A549 (cell line): ENCODE measurements around the gene ZNF605. TPM values are rescaled to one million over a fixed set of nuclear protein-coding genes. Genes with fewer than 3 reads are reported as not detected.
"Not testable (repeated sequence)": the region's sequence is repeated elsewhere in the genome, so short reads cannot be mapped to it uniquely, and the experiment has no call there.

ENCODE experiments used
- ATAC-seq, 2 experiments: fragments of 200-7000 bp in 1 of 2; fragments of >200 bp in 1 of 2; cut with Nextera tagmentation in 1 of 2; cut with Tn5 transposase in 1 of 2; 3 replicates each; pipeline versions ENCODE4 v1.8.0 to v1.9.1; 2018 to 2020; ENCODE audit warnings: mild to moderate bottlenecking in 1 of 2, moderate library complexity in 1 of 2
- CTCF ChIA-PET: fragments of 300-600 bp; sonication (Branson Sonifier 250); formaldehyde crosslinking; extraction: SDS; loops from one replicate; lab custom pipeline; 2021; ENCODE audit warnings: antibody characterized with exemption, inconsistent platforms; lab: Yijun Ruan, JAX
- POLR2A ChIA-PET: fragments of 350-600 bp; formaldehyde crosslinking; extraction: SDS; loops from one replicate; lab custom pipeline; 2021; ENCODE audit warnings: antibody characterized with exemption, inconsistent platforms; lab: Yijun Ruan, JAX
- DNase-seq, 2 experiments: peaks; one replicate each; pipeline versions ENCODE4 v3.0.0 to v3.0.0-alpha.2; 2011 to 2016; ENCODE audit warnings: low read depth in 1 of 2, low spot score in 1 of 2
- FAIRE-seq: peaks from 2 replicates; lab custom pipeline; 2011; peaks lifted over from hg19 to GRCh38; lab: Jason Lieb, UNC
- H3K27ac ChIP-seq, 2 experiments: fragments of >200 bp; sonication (Bioruptor Twin); formaldehyde crosslinking; 3 replicates each; pipeline ENCODE4 v1.5.1; 2016 to 2017
- H3K4me1 ChIP-seq: fragments of >200 bp; sonication (Bioruptor Twin); formaldehyde crosslinking; 3 replicates; pipeline ENCODE4 v1.6.1; 2016
- H3K4me2 ChIP-seq: fragments of >200 bp; sonication (Bioruptor Twin); formaldehyde crosslinking; 3 replicates; pipeline ENCODE4 v1.6.1; 2016
- H3K4me3 ChIP-seq: fragments of >200 bp; sonication (Bioruptor Twin); formaldehyde crosslinking; 3 replicates; pipeline ENCODE4 v1.5.1; 2016
- H3K9me3 ChIP-seq: fragments of >200 bp; sonication (Bioruptor Twin); formaldehyde crosslinking; 3 replicates; pipeline ENCODE4 v1.6.1; 2016
- BCL3 ChIP-seq: fragments of >200 bp; sonication (Bioruptor Twin); formaldehyde crosslinking; IDR thresholded peaks from 3 replicates; pipeline ENCODE4 v1.6.1; 2016
- CHD2 ChIP-seq: fragments of 150-350 bp; IDR thresholded peaks from 2 replicates; pipeline ENCODE4 v1.6.1; 2014; ENCODE audit warnings: low read length; ENCODE audit not compliant: partially characterized antibody
- CHD4 ChIP-seq: fragments of 200-600 bp; sonication (generic); IDR thresholded peaks from 2 replicates; pipeline ENCODE4 v1.6.1; 2016; ENCODE audit warnings: antibody characterized with exemption, mild to moderate bottlenecking, borderline replicate concordance
- E2F6 ChIP-seq: IDR thresholded peaks from 2 replicates; pipeline ENCODE4 v1.6.1; 2012; ENCODE audit warnings: low read depth, borderline replicate concordance
- GATA3 ChIP-seq: IDR thresholded peaks from 2 replicates; pipeline ENCODE4 v1.6.1; 2012; ENCODE audit warnings: borderline replicate concordance
- HOXB13 ChIP-seq: fragments of 250-450 bp; sonication (Bioruptor Pico); IDR thresholded peaks from 2 replicates; pipeline ENCODE4 v1.5.0; 2020; ENCODE audit warnings: low read depth, mild to moderate bottlenecking, moderate library complexity
- JUN ChIP-seq, 2 experiments: fragments of >200 bp; sonication (Bioruptor Twin); formaldehyde crosslinking; IDR thresholded peaks; 2 replicates in 1 of 2; 3 replicates in 1 of 2; pipeline ENCODE4 v1.6.1; 2016 to 2017
- KDM1A ChIP-seq: fragments of 200-600 bp; sonication (generic); IDR thresholded peaks from 2 replicates; pipeline ENCODE4 v1.6.1; 2016; ENCODE audit warnings: low read depth, mild to moderate bottlenecking
- MAX ChIP-seq: IDR thresholded peaks from 2 replicates; pipeline ENCODE4 v1.6.1; 2012
- MAZ ChIP-seq: fragments of 150-350 bp; IDR thresholded peaks from 2 replicates; pipeline ENCODE4 v1.6.1; 2014; ENCODE audit warnings: antibody characterized with exemption, low read depth, low read length, borderline replicate concordance
- MYC ChIP-seq: IDR thresholded peaks from 2 replicates; pipeline ENCODE4 v1.6.1; 2012; ENCODE audit warnings: mild to moderate bottlenecking, inconsistent platforms, low read length, improper control_type of control experiment, borderline replicate concordance
- NR3C1 ChIP-seq: fragments of >200 bp; sonication (Bioruptor Twin); formaldehyde crosslinking; IDR thresholded peaks from 3 replicates; pipeline ENCODE4 v1.6.1; 2017
- PHF8 ChIP-seq: fragments of 200-600 bp; sonication (generic); IDR thresholded peaks from 2 replicates; pipeline ENCODE4 v1.6.1; 2016; ENCODE audit warnings: low read depth, mild to moderate bottlenecking, antibody characterized with exemption, moderate library complexity, borderline replicate concordance
- POLR2A ChIP-seq: IDR thresholded peaks from 2 replicates; pipeline ENCODE4 v1.6.1; 2012; ENCODE audit warnings: mild to moderate bottlenecking, low read length
- RAD21 ChIP-seq, 2 experiments: fragments of >200 bp in 1 of 2; sonication (Bioruptor Twin) in 1 of 2; formaldehyde crosslinking in 1 of 2; IDR thresholded peaks in 1 of 2; conservative IDR thresholded peaks in 1 of 2; 2 replicates in 1 of 2; 3 replicates in 1 of 2; pipeline ENCODE4 v1.6.1; 2012 to 2018; ENCODE audit warnings: inconsistent platforms in 1 of 2
- RCOR1 ChIP-seq: fragments of 150-350 bp; IDR thresholded peaks from 2 replicates; pipeline ENCODE4 v1.6.1; 2014; ENCODE audit warnings: antibody characterized with exemption, low read length, low read depth
- RNF2 ChIP-seq: fragments of 200-600 bp; sonication (generic); IDR thresholded peaks from 2 replicates; pipeline ENCODE4 v1.6.1; 2016; ENCODE audit warnings: low read depth, mild to moderate bottlenecking, antibody characterized with exemption, moderate library complexity, borderline replicate concordance
- TP53 ChIP-seq: fragments of 250-450 bp; sonication (Bioruptor Pico); IDR thresholded peaks from 2 replicates; pipeline ENCODE4 v1.5.0; 2021; ENCODE audit warnings: mild to moderate bottlenecking, moderate library complexity
- ZC3H11A ChIP-seq: fragments of 450-650 bp; IDR thresholded peaks from 2 replicates; pipeline ENCODE4 v1.6.1; 2014; ENCODE audit warnings: antibody characterized with exemption, mild to moderate bottlenecking
- WGBS: methylation state at CpG from one replicate; pipeline ENCODE4 v1.1.6; 2017; ENCODE audit errors: missing lambda C conversion rate; 5-methylcytosine and 5-hydroxymethylcytosine counted together
- polyA plus RNA-seq, 4 experiments: library from polyadenylated mRNA; depleted of rRNA in 3 of 4; stranded (reverse); fragments of >200 nt; fragmentation: RNase III in 1 of 4; extraction: RNeasy Plus Mini Kit Qiagen cat#74134 plus additional on column Dnase treatment in 1 of 4; gene quantifications; 2 replicates in 3 of 4; 3 replicates in 1 of 4; pipeline ENCODE4 v1.2.3, GENCODE V29; 2011 to 2017
- TF ChIP-seq, protein P1 (sequence below): fragments of 150-350 bp; IDR thresholded peaks from 2 replicates; pipeline ENCODE4 v1.6.1; 2014; ENCODE audit warnings: low read depth, mild to moderate bottlenecking, low read length

Gene ZNF605
- polyA plus RNA-seq, 2 of the 4 experiments (the other 2 are of a cell fraction) = 5.6 to 18.2 TPM

GRCh38 chr12:132986001-132986884 lies 30.1 kb upstream of the ZNF605 start, which contains the start of gene ZNF26:
TSS of gene ZNF26 (plus strand) at chr12:132986367. CDS start at chr12:132986841, 474 bp downstream.
- ChIA-PET CTCF (interaction anchor here (0.7 to 1.7 kb wide), 2 partner anchors 10 to 99 kb away, joined by 3 to 5 read pairs; partner anchors contain the start of gene CHFR), POLR2A (interaction anchor here (0.8 to 2.6 kb wide), 3 partner anchors 30 to 195 kb away, joined by 3 to 15 read pairs (median 6); partner anchors contain the start of genes ZNF268 and ZNF605)
- Histone ChIP-seq H3K4me3 (peak within 1 kb of the TSS; percentile 76), H3K4me2 (peak within 1 kb of the TSS; percentile 69), H3K27ac (peak within 1 kb of the TSS; percentile 77 to 89), H3K4me1 (no peaks in the 10 kb centered on the region), H3K9me3 (peaks cover 83% of the 10 kb centered on the region)
- WGBS = 6% methylated on average over 44 of the region's 76 CpGs
- FAIRE-seq (peak; percentile 90), ATAC-seq (peak; percentile 99), DNase-seq (peak; percentile 90 to 96)
- TF ChIP-seq KDM1A = no peak
- no peak for TF ChIP-seq ZC3H11A
- TF ChIP-seq RNF2 = no peak
- peak; percentile 98 for TF ChIP-seq MAX
- 0 out of 2 replicates have a peak, but pooled peaks have one; percentile 25 for TF ChIP-seq HOXB13 (CRISPR knock-in tag)
- peak; percentile 67; the same call in 1 of the 3 replicates for TF ChIP-seq BCL3
- TF ChIP-seq JUN (IDR thresholded peaks at IDR 0.05) = peak in 1 of 2 experiments; percentile 88; a peak in 4 of 5 replicates
- TF ChIP-seq CHD4 = no peak
- no peak for TF ChIP-seq NR3C1
- no peak for TF ChIP-seq TP53
- TF ChIP-seq E2F6 = peak; percentile 72; the same call in 1 of the 2 replicates
- TF ChIP-seq MYC = peak; percentile 80
- peak; percentile 37; the same call in 1 of the 2 replicates for TF ChIP-seq GATA3
- no peak for TF ChIP-seq CHD2
- no peak for TF ChIP-seq MAZ
- TF ChIP-seq, protein P1, sequence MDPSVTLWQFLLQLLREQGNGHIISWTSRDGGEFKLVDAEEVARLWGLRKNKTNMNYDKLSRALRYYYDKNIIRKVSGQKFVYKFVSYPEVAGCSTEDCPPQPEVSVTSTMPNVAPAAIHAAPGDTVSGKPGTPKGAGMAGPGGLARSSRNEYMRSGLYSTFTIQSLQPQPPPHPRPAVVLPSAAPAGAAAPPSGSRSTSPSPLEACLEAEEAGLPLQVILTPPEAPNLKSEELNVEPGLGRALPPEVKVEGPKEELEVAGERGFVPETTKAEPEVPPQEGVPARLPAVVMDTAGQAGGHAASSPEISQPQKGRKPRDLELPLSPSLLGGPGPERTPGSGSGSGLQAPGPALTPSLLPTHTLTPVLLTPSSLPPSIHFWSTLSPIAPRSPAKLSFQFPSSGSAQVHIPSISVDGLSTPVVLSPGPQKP = no peak
- TF ChIP-seq POLR2A = peak; percentile 74
- peak; percentile 77 for TF ChIP-seq PHF8
- TF ChIP-seq RCOR1 = no peak

- 56% methylated on average over 13 of the region's 13 CpGs for WGBS
- POLR2A ChIA-PET, ATAC-seq, H3K4me1 ChIP-seq, H3K4me3 ChIP-seq, H3K4me2 ChIP-seq, H3K27ac ChIP-seq, FAIRE-seq: not testable (repeated sequence)
- H3K9me3 ChIP-seq = peaks cover 80% of the 10 kb centered on the region
- peak in 1 of 2 experiments; percentile 47 for DNase-seq
- TF ChIP-seq RAD21 (conservative IDR thresholded peaks at IDR 0.05 in 1 of 2, IDR thresholded peaks at IDR 0.05 in 1 of 2) = peak in 1 of 2 experiments; percentile 48; a peak in 2 of 5 replicates
- CTCF ChIA-PET = interaction anchor here (0.6 kb wide), 1 partner anchor 204 kb away, joined by 3 read pairs; no protein-coding TSS in a partner anchor
Measured at GRCh38 chr12:132976870-132977269, 20.8 kb upstream of the ZNF605 start.
